Left ventricle myocardium inferior (tissue), 1 donor: ENCODE measurements around the gene GJA4. TPM values are rescaled to one million over a fixed set of nuclear protein-coding genes. Genes with fewer than 3 reads are reported as not detected.

ENCODE experiments used
- DNase-seq: peaks from one replicate; pipeline ENCODE4 v3.0.0-alpha.2; 2020
- H3K27ac ChIP-seq: fragments of 200-600 bp; replicated peaks from 2 replicates; pipeline ENCODE4 v1.8.0; 2021
- H3K27me3 ChIP-seq: fragments of 200-600 bp; 2 replicates; pipeline ENCODE4 v1.8.0; 2021; ENCODE audit warnings: low read depth
- H3K36me3 ChIP-seq: fragments of 200-600 bp; 2 replicates; pipeline ENCODE4 v1.8.0; 2021
- H3K4me1 ChIP-seq: fragments of 200-600 bp; 2 replicates; pipeline ENCODE4 v1.8.0; 2021
- H3K4me3 ChIP-seq: fragments of 200-600 bp; 2 replicates; pipeline ENCODE4 v1.8.0; 2021; ENCODE audit warnings: mild to moderate bottlenecking, moderate library complexity
- H3K9me3 ChIP-seq: fragments of 200-600 bp; replicated peaks from 2 replicates; pipeline ENCODE4 v1.8.0; 2021
- intact Hi-C: fragments of 100-400 bp; cut with micrococcal nuclease; formaldehyde crosslinking; loops from one replicate; pipeline ENCODE4 v1.11.0; 2022
- total RNA-seq: library from RNA; stranded (reverse); fragmentation: NEBNext Ultra II Directional; extraction: Animal tissue kit (Norgen Biotek cat#: 25700); gene quantifications from one replicate; pipeline ENCODE4 v1.2.1, GENCODE V29; 2021
- TF ChIP-seq, protein P1 (sequence below): fragments of 200-600 bp; IDR thresholded peaks from 2 replicates; pipeline ENCODE4 v1.8.0; 2021; ENCODE audit warnings: antibody characterized with exemption, mild to moderate bottlenecking, borderline replicate concordance
- donor health status: DM: no; HTN: yes; CAD: no; lungs with severe emphysema.

GJA4 gene
- total RNA-seq, 1 donor from 2014 or later: 27.0 TPM

DNA sequence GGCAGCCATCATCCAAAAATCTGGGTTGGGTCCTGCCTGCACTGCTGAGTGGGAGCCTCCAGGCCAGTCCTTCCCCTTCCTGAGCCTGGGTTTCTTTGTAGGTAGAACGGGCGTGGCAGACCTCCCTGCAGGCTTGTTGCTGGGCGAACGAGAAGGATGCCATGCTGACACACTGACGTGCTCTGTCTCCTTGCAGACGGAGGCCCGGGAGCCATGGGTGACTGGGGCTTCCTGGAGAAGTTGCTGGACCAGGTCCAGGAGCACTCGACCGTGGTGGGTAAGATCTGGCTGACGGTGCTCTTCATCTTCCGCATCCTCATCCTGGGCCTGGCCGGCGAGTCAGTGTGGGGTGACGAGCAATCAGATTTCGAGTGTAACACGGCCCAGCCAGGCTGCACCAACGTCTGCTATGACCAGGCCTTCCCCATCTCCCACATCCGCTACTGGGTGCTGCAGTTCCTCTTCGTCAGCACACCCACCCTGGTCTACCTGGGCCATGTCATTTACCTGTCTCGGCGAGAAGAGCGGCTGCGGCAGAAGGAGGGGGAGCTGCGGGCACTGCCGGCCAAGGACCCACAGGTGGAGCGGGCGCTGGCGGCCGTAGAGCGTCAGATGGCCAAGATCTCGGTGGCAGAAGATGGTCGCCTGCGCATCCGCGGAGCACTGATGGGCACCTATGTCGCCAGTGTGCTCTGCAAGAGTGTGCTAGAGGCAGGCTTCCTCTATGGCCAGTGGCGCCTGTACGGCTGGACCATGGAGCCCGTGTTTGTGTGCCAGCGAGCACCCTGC is 1.4 kb downstream of the GJA4 start:
- peaks cover 25% of the 10 kb centered on the region for H3K36me3 ChIP-seq
- TF ChIP-seq, protein P1, sequence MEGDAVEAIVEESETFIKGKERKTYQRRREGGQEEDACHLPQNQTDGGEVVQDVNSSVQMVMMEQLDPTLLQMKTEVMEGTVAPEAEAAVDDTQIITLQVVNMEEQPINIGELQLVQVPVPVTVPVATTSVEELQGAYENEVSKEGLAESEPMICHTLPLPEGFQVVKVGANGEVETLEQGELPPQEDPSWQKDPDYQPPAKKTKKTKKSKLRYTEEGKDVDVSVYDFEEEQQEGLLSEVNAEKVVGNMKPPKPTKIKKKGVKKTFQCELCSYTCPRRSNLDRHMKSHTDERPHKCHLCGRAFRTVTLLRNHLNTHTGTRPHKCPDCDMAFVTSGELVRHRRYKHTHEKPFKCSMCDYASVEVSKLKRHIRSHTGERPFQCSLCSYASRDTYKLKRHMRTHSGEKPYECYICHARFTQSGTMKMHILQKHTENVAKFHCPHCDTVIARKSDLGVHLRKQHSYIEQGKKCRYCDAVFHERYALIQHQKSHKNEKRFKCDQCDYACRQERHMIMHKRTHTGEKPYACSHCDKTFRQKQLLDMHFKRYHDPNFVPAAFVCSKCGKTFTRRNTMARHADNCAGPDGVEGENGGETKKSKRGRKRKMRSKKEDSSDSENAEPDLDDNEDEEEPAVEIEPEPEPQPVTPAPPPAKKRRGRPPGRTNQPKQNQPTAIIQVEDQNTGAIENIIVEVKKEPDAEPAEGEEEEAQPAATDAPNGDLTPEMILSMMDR: no peak
- no peak for DNase-seq
- H3K27me3 ChIP-seq: peaks cover 30% of the 10 kb centered on the region
- peak overlapping the region; percentile 86 for H3K27ac ChIP-seq
- peaks cover 27% of the 10 kb centered on the region for H3K4me1 ChIP-seq
- intact Hi-C loops: no loop called here
- peak overlapping the region; percentile 73 for H3K4me3 ChIP-seq
- no peaks in the 10 kb centered on the region for H3K9me3 ChIP-seq

DNA sequence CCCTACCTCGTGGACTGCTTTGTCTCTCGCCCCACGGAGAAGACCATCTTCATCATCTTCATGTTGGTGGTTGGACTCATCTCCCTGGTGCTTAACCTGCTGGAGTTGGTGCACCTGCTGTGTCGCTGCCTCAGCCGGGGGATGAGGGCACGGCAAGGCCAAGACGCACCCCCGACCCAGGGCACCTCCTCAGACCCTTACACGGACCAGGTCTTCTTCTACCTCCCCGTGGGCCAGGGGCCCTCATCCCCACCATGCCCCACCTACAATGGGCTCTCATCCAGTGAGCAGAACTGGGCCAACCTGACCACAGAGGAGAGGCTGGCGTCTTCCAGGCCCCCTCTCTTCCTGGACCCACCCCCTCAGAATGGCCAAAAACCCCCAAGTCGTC is 2.0 kb downstream of the GJA4 start:
- H3K27ac ChIP-seq: peak overlapping the region; percentile 86
- intact Hi-C loops: no loop called here
- TF ChIP-seq, protein P1: no peak
- no peak for DNase-seq
- H3K4me1 ChIP-seq: peaks cover 33% of the 10 kb centered on the region
- H3K9me3 ChIP-seq: no peaks in the 10 kb centered on the region
- H3K27me3 ChIP-seq: peaks cover 30% of the 10 kb centered on the region
- H3K36me3 ChIP-seq: peaks cover 25% of the 10 kb centered on the region
- H3K4me3 ChIP-seq: peak overlapping the region; percentile 73

DNA sequence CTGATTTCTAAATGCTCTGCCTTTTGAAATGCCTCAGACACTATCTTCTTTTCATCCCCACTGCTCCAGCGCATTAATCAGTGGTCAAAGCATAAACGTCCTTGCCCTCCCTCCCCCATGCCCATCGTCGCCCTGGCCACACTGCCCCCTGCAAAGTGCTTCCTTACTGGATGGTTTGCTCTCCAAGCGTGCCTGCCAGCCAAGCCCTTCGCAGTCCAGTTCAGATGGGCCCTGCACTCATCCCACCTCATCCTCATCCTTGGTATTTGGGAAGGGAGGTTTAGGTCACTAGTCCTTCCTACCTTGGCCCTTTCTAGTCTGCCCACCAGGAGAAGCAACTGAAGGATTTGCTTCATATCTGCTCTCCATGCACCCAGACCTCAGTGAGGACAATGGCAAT is 3.1 kb downstream of the GJA4 start:
- peak overlapping the region; percentile 73 for H3K4me3 ChIP-seq
- intact Hi-C loops: no loop called here
- peaks cover 23% of the 10 kb centered on the region for H3K27me3 ChIP-seq
- TF ChIP-seq, protein P1: no peak
- no peaks in the 10 kb centered on the region for H3K9me3 ChIP-seq
- peaks cover 25% of the 10 kb centered on the region for H3K36me3 ChIP-seq
- DNase-seq: no peak
- H3K4me1 ChIP-seq: peaks cover 34% of the 10 kb centered on the region
- H3K27ac ChIP-seq: peak overlapping the region; percentile 86

DNA sequence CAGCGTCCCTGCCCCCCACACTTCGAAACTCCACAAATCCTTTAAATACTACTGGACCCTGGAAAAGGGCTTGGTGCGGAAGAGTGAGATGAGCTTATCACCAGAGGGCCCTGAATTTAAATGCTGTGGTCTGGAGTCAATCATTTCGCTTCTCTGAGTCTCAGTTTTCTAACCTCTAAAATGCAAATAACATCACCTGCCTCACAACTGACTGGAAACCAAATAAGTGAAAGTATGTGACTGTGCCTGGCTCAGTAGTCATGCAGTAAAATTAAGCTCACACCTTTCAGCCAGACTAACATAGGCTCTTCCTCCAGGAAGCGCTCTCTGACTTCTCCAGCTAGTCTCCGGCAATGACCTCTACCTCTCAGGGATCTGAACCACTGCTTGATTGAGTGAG is 4.2 kb downstream of the GJA4 start:
- DNase-seq: no peak
- H3K9me3 ChIP-seq: no peaks in the 10 kb centered on the region
- H3K27me3 ChIP-seq: peaks cover 12% of the 10 kb centered on the region
- TF ChIP-seq, protein P1: no peak
- intact Hi-C loops: no loop called here
- H3K4me3 ChIP-seq: peak overlapping the region; percentile 73
- H3K4me1 ChIP-seq: peaks cover 30% of the 10 kb centered on the region
- H3K27ac ChIP-seq: peak overlapping the region; percentile 86
- H3K36me3 ChIP-seq: peaks cover 25% of the 10 kb centered on the region

DNA sequence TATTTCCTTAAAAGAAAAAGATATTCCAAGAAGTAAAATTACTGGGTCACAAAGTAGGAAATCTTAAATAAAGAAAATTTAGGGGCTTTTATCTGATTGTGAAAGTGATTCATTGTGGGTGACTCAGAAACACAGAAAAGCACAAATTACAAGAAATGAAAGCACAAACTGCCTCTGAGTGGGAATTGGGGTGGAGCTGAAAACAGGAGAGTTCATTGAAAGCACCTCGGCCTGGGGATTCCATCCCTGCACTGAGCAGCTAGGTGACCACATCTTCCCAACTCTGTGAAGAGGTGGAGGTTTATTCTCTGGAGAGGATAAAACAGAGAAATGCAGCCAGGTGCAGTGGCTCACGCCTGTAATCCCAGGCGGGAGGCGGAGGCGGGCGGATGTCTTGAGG is 7.4 kb downstream of the GJA4 start:
- Histone ChIP-seq H3K4me1 (peaks cover 22% of the 10 kb centered on the region), H3K4me3 (no peak overlapping the region), H3K27me3 (no peaks in the 10 kb centered on the region), H3K36me3 (peaks cover 16% of the 10 kb centered on the region), H3K9me3 (peaks cover 12% of the 10 kb centered on the region), H3K27ac (peak overlapping the region; percentile 17)
- TF ChIP-seq, protein P1: no peak
- intact Hi-C loops: no loop called here
- no peak for DNase-seq
